Activated T-helper 1 cell treated with anti-CD3 and anti-CD28 coated beads, Interleukin-2, amount 50 U/mL, for 16 hours (primary cell): ENCODE results near the gene KCNK4.

ENCODE experiments used
- DNase-seq, 2 donors: peaks; one replicate each; pipeline ENCODE4 v3.0.0-alpha.2; 2020; ENCODE audit warnings: low read depth in 1 of 2, low spot score in 1 of 2

Gene KCNK4

GRCh38 chr11:64289002-64289564 lies 2.0 kb upstream of the KCNK4 start:
- no peak for DNase-seq

GRCh38 chr11:64290352-64291261 lies 495 bp upstream of the KCNK4 start:
- no peak for DNase-seq

GRCh38 chr11:64291752-64292459 lies 804 bp downstream of the KCNK4 start:
- no peak for DNase-seq

- DNase-seq = no peak
Observed at GRCh38 chr11:64292460-64293254, 1.6 kb downstream of the KCNK4 start.

- DNase-seq = no peak
Observed at GRCh38 chr11:64294774-64295173, 3.7 kb downstream of the KCNK4 start.

GRCh38 chr11:64295760-64296159 lies 4.7 kb downstream of the KCNK4 start:
- no peak for DNase-seq

- no peak for DNase-seq
Observed at GRCh38 chr11:64296236-64296635, 5.1 kb downstream of the KCNK4 start.

GRCh38 chr11:64296830-64297698 lies 6.0 kb downstream of the KCNK4 start:
- DNase-seq = no peak

- DNase-seq = no peak
Observed at GRCh38 chr11:64297699-64298358, 6.7 kb downstream of the KCNK4 start.

- DNase-seq = no peak
Observed at GRCh38 chr11:64298966-64299846, 8.1 kb downstream of the KCNK4 start.

GRCh38 chr11:64299847-64300648 lies 8.9 kb downstream of the KCNK4 start, which contains the start of gene CATSPERZ:
CATSPERZ (plus strand) TSS chr11:64300358; CDS start chr11:64300411, 53 bp downstream.
- DNase-seq = no peak

GRCh38 chr11:64303109-64304031 lies 12.3 kb downstream of the KCNK4 start:
- DNase-seq = no peak

GRCh38 chr11:64304032-64304315 lies 12.9 kb downstream of the KCNK4 start:
- DNase-seq = no peak

- DNase-seq = peak; percentile 86 to 96
Observed at GRCh38 chr11:64304316-64305072, 13.4 kb downstream of the KCNK4 start.

GRCh38 chr11:64305075-64305690 lies 14.1 kb downstream of the KCNK4 start, which contains the start of gene ESRRA:
ESRRA (plus strand) TSS chr11:64305524; CDS start chr11:64307180, 1,656 bp downstream.
- peak; percentile 99 to 100 for DNase-seq
